DND-41 (cell line): ENCODE results near the gene DSCAM.

ENCODE experiments used
- ATAC-seq: fragments of 200-7000 bp; cut with Tn5 transposase; 3 replicates; pipeline ENCODE4 v1.9.1; 2021; ENCODE audit warnings: low read depth; ENCODE audit not compliant: insufficient read depth
- DNase-seq: peaks from one replicate; pipeline ENCODE4 v3.0.0-alpha.2; 2020
- H2AFZ ChIP-seq: 2 replicates; pipeline ENCODE4 v1.6.0; 2012; ENCODE audit warnings: low read depth, low read length
- H3K27ac ChIP-seq: 2 replicates; pipeline ENCODE4 v1.5.1; 2012; ENCODE audit warnings: low read length, inconsistent platforms
- H3K27me3 ChIP-seq: fragments of 200-600 bp; sonication (generic); 2 replicates; pipeline ENCODE4 v1.6.0; 2012; ENCODE audit warnings: low read length, mild to moderate bottlenecking, inconsistent platforms; ENCODE audit not compliant: insufficient read depth, poor library complexity
- H3K36me3 ChIP-seq: 2 replicates; pipeline ENCODE4 v1.5.1; 2012; ENCODE audit warnings: low read length, inconsistent platforms; ENCODE audit not compliant: insufficient read depth
- H3K4me1 ChIP-seq: 2 replicates; pipeline ENCODE4 v1.5.1; 2012; ENCODE audit warnings: mild to moderate bottlenecking, low read length; ENCODE audit not compliant: insufficient read depth
- H3K4me2 ChIP-seq: 2 replicates; pipeline ENCODE4 v1.6.0; 2012; ENCODE audit warnings: mild to moderate bottlenecking, moderate library complexity, low read length, inconsistent platforms; ENCODE audit not compliant: insufficient read depth
- H3K4me3 ChIP-seq, 2 experiments: fragments of 200-600 bp in 1 of 2; shearing (Covaris generic) in 1 of 2; 2 replicates each; pipeline ENCODE4 v1.5.1; 2012 to 2016; ENCODE audit warnings: inconsistent platforms in 2 of 2, low read length in 2 of 2, mild to moderate bottlenecking in 2 of 2, low read depth in 1 of 2, moderate library complexity in 1 of 2
- H3K79me2 ChIP-seq: 2 replicates; pipeline ENCODE4 v1.6.0; 2012; ENCODE audit warnings: low read length, inconsistent platforms; ENCODE audit not compliant: insufficient read depth
- H3K9ac ChIP-seq: 2 replicates; pipeline ENCODE4 v1.6.0; 2012; ENCODE audit warnings: low read depth, mild to moderate bottlenecking, inconsistent platforms, low read length, moderate library complexity
- H3K9me3 ChIP-seq: 2 replicates; pipeline ENCODE4 v1.5.1; 2012; ENCODE audit warnings: low read length, moderate library complexity, mild to moderate bottlenecking, inconsistent platforms; ENCODE audit not compliant: insufficient read depth, severe bottlenecking
- H4K20me1 ChIP-seq: 2 replicates; pipeline ENCODE4 v1.6.0; 2012; ENCODE audit warnings: low read length; ENCODE audit not compliant: insufficient read depth
- CTCF ChIP-seq: IDR thresholded peaks from 2 replicates; pipeline ENCODE4 v1.5.1; 2012; ENCODE audit warnings: borderline replicate concordance, low read length, moderate library complexity, mild to moderate bottlenecking; ENCODE audit not compliant: poor library complexity, severe bottlenecking; ENCODE audit errors: extremely low read depth
- EZH2 ChIP-seq: IDR thresholded peaks from 3 replicates; pipeline ENCODE4 v1.6.1; 2012; ENCODE audit warnings: borderline replicate concordance, low read depth, mild to moderate bottlenecking, moderate library complexity, low read length, inconsistent platforms; ENCODE audit not compliant: severe bottlenecking

DSCAM gene

GRCh38 chr21:40555021-40555528, 291.9 kb downstream of the DSCAM start:
- Histone ChIP-seq H3K36me3 (no peaks in the 10 kb centered on the region), H3K9ac (no peak overlapping the region), H3K27ac (no peak overlapping the region), H3K4me3 (no peak overlapping the region), H2AFZ (no peak overlapping the region), H3K4me2 (no peak overlapping the region), H3K79me2 (no peaks in the 10 kb centered on the region), H3K9me3 (no peaks in the 10 kb centered on the region), H4K20me1 (no peaks in the 10 kb centered on the region), H3K27me3 (no peaks in the 10 kb centered on the region), H3K4me1 (no peaks in the 10 kb centered on the region)
- ATAC-seq (no peak), DNase-seq (no peak)
- no peak for TF ChIP-seq CTCF

- Histone ChIP-seq H2AFZ (no peak overlapping the region), H3K79me2 (no peaks in the 10 kb centered on the region), H3K27me3 (no peaks in the 10 kb centered on the region), H3K9ac (no peak overlapping the region), H3K4me3 (no peak overlapping the region), H3K4me2 (no peak overlapping the region), H3K4me1 (no peaks in the 10 kb centered on the region), H3K9me3 (no peaks in the 10 kb centered on the region), H4K20me1 (no peaks in the 10 kb centered on the region), H3K36me3 (no peaks in the 10 kb centered on the region), H3K27ac (no peak overlapping the region)
- no peak for TF ChIP-seq EZH2
- TF ChIP-seq CTCF, result no peak
- no peak for DNase-seq
- no peak for ATAC-seq
Observed at GRCh38 chr21:40553781-40554180, 293.2 kb downstream of the DSCAM start.

- ATAC-seq (no peak), DNase-seq (no peak)
- H3K79me2 ChIP-seq, result no peaks in the 10 kb centered on the region
- H3K4me1 ChIP-seq, result no peaks in the 10 kb centered on the region
- H3K4me3 ChIP-seq, result no peak overlapping the region
- no peak overlapping the region for H2AFZ ChIP-seq
- H3K36me3 ChIP-seq, result no peaks in the 10 kb centered on the region
- no peak overlapping the region for H3K9ac ChIP-seq
- H3K9me3 ChIP-seq, result no peaks in the 10 kb centered on the region
- H4K20me1 ChIP-seq, result no peaks in the 10 kb centered on the region
- H3K4me2 ChIP-seq, result no peak overlapping the region
- no peak for TF ChIP-seq EZH2
- no peak for TF ChIP-seq CTCF
- no peak overlapping the region for H3K27ac ChIP-seq
- no peaks in the 10 kb centered on the region for H3K27me3 ChIP-seq
Observed at GRCh38 chr21:40547906-40548513, 298.9 kb downstream of the DSCAM start.

- Histone ChIP-seq H3K79me2 (no peaks in the 10 kb centered on the region), H3K9ac (no peak overlapping the region), H4K20me1 (no peaks in the 10 kb centered on the region), H3K4me3 (no peak overlapping the region), H3K4me2 (no peak overlapping the region), H3K27me3 (no peaks in the 10 kb centered on the region), H3K36me3 (no peaks in the 10 kb centered on the region), H2AFZ (no peak overlapping the region), H3K27ac (no peak overlapping the region), H3K4me1 (no peaks in the 10 kb centered on the region), H3K9me3 (no peaks in the 10 kb centered on the region)
- no peak for TF ChIP-seq EZH2
- TF ChIP-seq CTCF, result no peak
- ATAC-seq (no peak), DNase-seq (no peak)
Observed at GRCh38 chr21:40546647-40547046, 300.3 kb downstream of the DSCAM start.
